Nephron progenitor cell (in vitro differentiated cells): ENCODE results near the gene ALDH8A1.
"Not testable (repeated sequence)": the region's sequence is repeated elsewhere in the genome, so short reads cannot be mapped to it uniquely, and the experiment has no call there.

Experiments used
- DNase-seq: peaks from one replicate; pipeline ENCODE4 v3.0.0; 2021
- H3K27ac Mint-ChIP-seq: 2 replicates; pipeline ENCODE4 v1.8.0; 2021; ENCODE audit warnings: mild to moderate bottlenecking, moderate library complexity, mixed read lengths
- H3K27me3 Mint-ChIP-seq: 2 replicates; pipeline ENCODE4 v1.8.0; 2021; ENCODE audit warnings: mild to moderate bottlenecking, low read depth, mixed read lengths; ENCODE audit not compliant: poor library complexity
- H3K36me3 Mint-ChIP-seq: 2 replicates; pipeline ENCODE4 v1.8.0; 2021; ENCODE audit warnings: low read depth, mixed read lengths
- H3K4me1 Mint-ChIP-seq: 2 replicates; pipeline ENCODE4 v1.8.0; 2021; ENCODE audit warnings: mixed read lengths
- H3K4me3 Mint-ChIP-seq: 2 replicates; pipeline ENCODE4 v1.8.0; 2021; ENCODE audit warnings: mild to moderate bottlenecking, moderate library complexity, mixed read lengths
- H3K9me3 Mint-ChIP-seq: 2 replicates; pipeline ENCODE4 v1.8.0; 2021; ENCODE audit warnings: mild to moderate bottlenecking, moderate library complexity, mixed read lengths
- CTCF ChIP-seq: fragments of 200-600 bp; sonication (generic); IDR thresholded peaks from 2 replicates; pipeline ENCODE4 v1.5.0; 2021; ENCODE audit warnings: antibody characterized with exemption

ALDH8A1 gene

GRCh38 chr6:134908906-134909516, 40.9 kb downstream of the ALDH8A1 start:
- no peak for DNase-seq
- Mint-ChIP-seq H3K4me3 (no peak overlapping the region), H3K27ac (no peak overlapping the region), H3K4me1 (peaks cover 19% of the 10 kb centered on the region), H3K9me3 (peaks cover 8% of the 10 kb centered on the region), H3K27me3 (peaks cover 2% of the 10 kb centered on the region), H3K36me3 (no peaks in the 10 kb centered on the region)
- TF ChIP-seq CTCF, result no peak

GRCh38 chr6:134904731-134905130, 45.2 kb downstream of the ALDH8A1 start:
- not testable (repeated sequence) for H3K9me3 Mint-ChIP-seq, H3K27me3 Mint-ChIP-seq, H3K27ac Mint-ChIP-seq, H3K4me3 Mint-ChIP-seq, DNase-seq, H3K36me3 Mint-ChIP-seq
- peaks cover 23% of the 10 kb centered on the region for H3K4me1 Mint-ChIP-seq

GRCh38 chr6:134903448-134903847, 46.5 kb downstream of the ALDH8A1 start:
- peaks cover 14% of the 10 kb centered on the region for H3K4me1 Mint-ChIP-seq
- H3K4me3 Mint-ChIP-seq, result no peak overlapping the region
- H3K27me3 Mint-ChIP-seq, result peaks cover 4% of the 10 kb centered on the region
- H3K36me3 Mint-ChIP-seq, result no peaks in the 10 kb centered on the region
- no peak for DNase-seq
- H3K9me3 Mint-ChIP-seq, result peaks cover 8% of the 10 kb centered on the region
- H3K27ac Mint-ChIP-seq, result peak overlapping the region; percentile 82
- no peak for TF ChIP-seq CTCF

- no peak for DNase-seq
- Mint-ChIP-seq H3K4me3 (no peak overlapping the region), H3K27me3 (peaks cover 4% of the 10 kb centered on the region), H3K9me3 (peaks cover 8% of the 10 kb centered on the region), H3K4me1 (peaks cover 14% of the 10 kb centered on the region), H3K36me3 (no peaks in the 10 kb centered on the region), H3K27ac (peak overlapping the region; percentile 82)
- TF ChIP-seq CTCF, result no peak
These were observed 47.0 kb downstream of the ALDH8A1 start for GRCh38 chr6:134902936-134903335.

- Mint-ChIP-seq H3K27me3 (peaks cover 4% of the 10 kb centered on the region), H3K4me3 (no peak overlapping the region), H3K36me3 (no peaks in the 10 kb centered on the region), H3K27ac (peak overlapping the region; percentile 12), H3K4me1 (peaks cover 14% of the 10 kb centered on the region), H3K9me3 (peaks cover 8% of the 10 kb centered on the region)
- TF ChIP-seq CTCF, result no peak
- DNase-seq, result no peak
These were observed 47.6 kb downstream of the ALDH8A1 start for GRCh38 chr6:134902074-134902861.

- Mint-ChIP-seq H3K27ac (no peak overlapping the region), H3K9me3 (no peaks in the 10 kb centered on the region), H3K36me3 (no peaks in the 10 kb centered on the region), H3K27me3 (peaks cover 21% of the 10 kb centered on the region), H3K4me3 (no peak overlapping the region), H3K4me1 (peaks cover 11% of the 10 kb centered on the region)
- TF ChIP-seq CTCF, result no peak
- no peak for DNase-seq
These were observed 51.3 kb downstream of the ALDH8A1 start for GRCh38 chr6:134898575-134898974.

GRCh38 chr6:134898166-134898565, 51.7 kb downstream of the ALDH8A1 start:
- H3K9me3 Mint-ChIP-seq, DNase-seq, H3K4me3 Mint-ChIP-seq, H3K36me3 Mint-ChIP-seq, H3K27ac Mint-ChIP-seq, H3K4me1 Mint-ChIP-seq: not testable (repeated sequence)
- H3K27me3 Mint-ChIP-seq, result peaks cover 21% of the 10 kb centered on the region
